HG02938 (cell line): ENCODE measurements around the gene HDAC2.
"Not testable (repeated sequence)": the region's sequence is repeated elsewhere in the genome, so short reads cannot be mapped to it uniquely, and the experiment has no call there.

ENCODE experiments used
- ATAC-seq: cut with Tn5 transposase; IDR thresholded peaks from one replicate; pipeline ENCODE4 v1.9.1; 2021; ENCODE audit warnings: mild to moderate bottlenecking, moderate library complexity; ENCODE audit not compliant: unreplicated experiment

The HDAC2 gene

GRCh38 chr6:113970805-113971676 is at the start of gene HDAC2:
TSS of gene HDAC2 (minus strand) at chr6:113971148. CDS start at chr6:113970908, 240 bp downstream.
- ATAC-seq: peak; percentile 79

DNA sequence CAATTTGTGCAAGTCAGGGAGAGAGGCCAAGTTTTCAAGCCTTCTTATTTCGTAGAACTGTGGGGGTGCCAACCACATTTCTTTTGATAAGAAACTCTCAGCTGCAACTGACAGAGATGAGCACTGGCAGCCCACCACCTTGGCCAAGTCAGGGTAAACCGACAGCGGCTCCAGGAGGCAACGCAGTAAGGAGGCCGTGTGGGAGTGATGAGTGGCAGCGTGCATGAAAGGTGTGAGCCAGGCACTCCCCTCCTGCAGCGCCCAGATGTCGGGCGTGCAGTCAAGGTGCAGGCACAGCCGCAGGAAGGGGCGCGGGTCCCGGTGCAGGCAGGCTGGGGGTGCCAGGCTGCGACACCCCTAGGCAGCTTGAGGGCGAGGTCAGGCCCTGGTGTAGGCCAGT is 49.2 kb upstream of the HDAC2 start:
- ATAC-seq: no peak

DNA sequence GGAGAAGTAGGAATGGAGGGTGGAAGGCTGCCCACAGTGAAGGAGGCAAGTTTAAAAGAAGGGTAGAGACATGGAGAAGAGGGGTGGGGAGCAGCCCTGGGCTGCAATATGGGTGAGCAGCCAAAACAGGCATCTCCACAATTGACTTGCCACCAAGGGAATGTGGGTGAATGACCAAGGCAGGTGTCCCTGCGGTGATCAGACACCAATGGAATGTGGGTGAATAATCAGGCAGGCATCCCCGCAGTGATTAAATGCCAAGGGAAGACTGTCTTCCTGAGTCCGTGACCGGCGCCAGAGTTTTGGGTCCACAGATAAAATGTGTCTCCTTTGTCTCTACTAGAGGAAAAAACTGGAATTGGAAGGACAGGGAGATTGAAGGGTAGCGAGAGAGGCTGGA is 46.2 kb upstream of the HDAC2 start:
- not testable (repeated sequence) for ATAC-seq

DNA sequence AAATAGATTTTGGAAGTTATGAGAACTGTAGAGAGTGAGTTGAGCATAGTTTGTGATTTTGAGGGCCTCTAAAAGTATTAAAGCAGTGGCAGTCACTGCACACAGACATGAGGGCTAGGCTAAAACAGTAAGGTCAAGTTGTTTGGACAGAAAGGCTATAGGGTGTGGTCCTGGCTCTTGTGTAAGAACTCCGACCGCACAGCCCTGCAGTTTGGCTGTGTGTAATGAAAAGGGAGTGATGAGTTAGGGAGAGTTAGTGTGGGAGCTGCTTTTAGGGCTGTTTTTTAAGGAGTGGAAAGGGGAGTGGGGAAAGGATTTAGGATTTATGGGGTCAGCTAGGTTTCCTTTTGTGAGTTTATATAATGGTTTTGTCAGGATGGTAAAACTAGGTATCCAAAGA is 43.2 kb upstream of the HDAC2 start:
- ATAC-seq: not testable (repeated sequence)

- ATAC-seq: not testable (repeated sequence)
Measured at GRCh38 chr6:114011486-114011885, 40.5 kb upstream of the HDAC2 start.

- ATAC-seq: no peak
Measured at GRCh38 chr6:114010540-114010939, 39.6 kb upstream of the HDAC2 start.

DNA sequence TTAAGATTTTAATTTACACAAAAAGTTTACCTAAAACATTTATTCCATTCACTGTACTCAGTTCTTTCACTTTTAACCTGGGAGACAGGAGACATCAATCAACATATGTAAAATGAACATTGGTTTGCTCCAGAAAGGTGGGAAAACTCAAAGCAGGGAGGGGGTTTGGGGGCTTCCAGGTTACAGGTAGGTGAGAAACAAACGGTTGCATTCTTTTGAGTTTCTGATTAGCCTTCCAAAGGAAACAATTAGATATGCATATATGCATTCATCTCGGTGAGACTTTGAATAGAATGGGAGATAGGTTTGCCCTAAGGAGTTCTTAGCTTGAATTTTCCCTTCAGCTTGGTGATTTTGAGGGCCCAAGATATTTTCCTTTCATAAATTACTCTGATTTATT is 38.2 kb upstream of the HDAC2 start:
- no peak for ATAC-seq

DNA sequence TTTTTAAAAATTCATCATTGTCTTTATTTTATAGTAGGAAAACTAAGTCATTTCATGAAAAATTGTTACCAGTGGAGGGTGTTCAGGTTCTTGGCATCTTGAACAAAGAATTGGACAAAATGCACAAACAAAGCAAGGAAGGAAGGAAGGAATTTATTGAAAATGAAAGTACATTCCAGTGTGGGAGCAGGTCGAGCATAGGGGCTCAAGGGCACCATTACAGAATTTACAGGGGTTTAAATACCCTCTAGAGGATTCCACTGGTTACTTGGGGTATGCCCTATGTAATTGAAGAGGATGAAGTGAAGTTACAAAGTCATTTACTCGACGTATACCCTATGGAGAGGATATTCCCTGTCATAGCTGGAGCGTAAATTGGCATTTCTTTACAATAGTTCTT is 37.4 kb upstream of the HDAC2 start:
- no peak for ATAC-seq

GRCh38 chr6:114007516-114007915 is 36.6 kb upstream of the HDAC2 start:
- no peak for ATAC-seq

DNA sequence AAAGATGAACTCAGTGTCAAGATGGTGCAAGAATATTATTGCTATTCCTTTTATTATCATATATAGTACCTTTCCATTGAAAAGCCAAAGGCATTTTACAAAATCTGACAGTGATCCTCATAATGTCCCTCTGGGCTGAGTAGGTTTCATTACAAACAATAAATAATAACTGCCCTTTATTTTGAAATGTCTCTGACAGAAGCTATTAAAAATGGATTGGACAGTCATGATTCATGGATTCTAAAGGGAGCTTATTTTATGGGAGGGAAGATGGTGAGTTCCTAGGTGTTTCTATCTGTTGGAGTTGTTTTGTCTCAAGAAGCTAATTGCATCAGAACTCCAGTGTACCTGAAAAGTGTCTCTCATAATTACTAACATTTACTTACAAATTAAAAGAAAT is 30.4 kb upstream of the HDAC2 start:
- ATAC-seq: no peak

DNA sequence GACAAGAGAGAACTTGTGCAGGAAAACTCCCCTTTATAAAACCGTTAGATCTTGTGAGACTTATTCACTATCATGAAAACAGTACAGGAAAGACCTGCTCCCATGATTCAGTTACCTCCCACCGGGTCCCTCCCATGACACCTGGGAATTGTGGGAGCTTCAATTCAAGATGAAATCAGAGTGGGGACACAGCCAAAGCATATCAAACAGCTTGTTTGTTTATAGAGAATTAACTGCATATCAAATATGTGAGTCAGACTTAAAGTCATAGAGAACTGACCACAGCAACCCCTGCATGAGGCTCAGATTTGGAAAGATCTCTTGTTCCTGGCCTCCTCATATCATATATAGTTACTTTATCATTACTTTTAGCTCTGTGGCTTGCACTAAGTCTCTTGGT is 29.1 kb upstream of the HDAC2 start:
- ATAC-seq: no peak

GRCh38 chr6:113999284-113999683 is 28.3 kb upstream of the HDAC2 start:
- ATAC-seq: no peak

- ATAC-seq: no peak
Measured at GRCh38 chr6:113998811-113999210, 27.9 kb upstream of the HDAC2 start.

DNA sequence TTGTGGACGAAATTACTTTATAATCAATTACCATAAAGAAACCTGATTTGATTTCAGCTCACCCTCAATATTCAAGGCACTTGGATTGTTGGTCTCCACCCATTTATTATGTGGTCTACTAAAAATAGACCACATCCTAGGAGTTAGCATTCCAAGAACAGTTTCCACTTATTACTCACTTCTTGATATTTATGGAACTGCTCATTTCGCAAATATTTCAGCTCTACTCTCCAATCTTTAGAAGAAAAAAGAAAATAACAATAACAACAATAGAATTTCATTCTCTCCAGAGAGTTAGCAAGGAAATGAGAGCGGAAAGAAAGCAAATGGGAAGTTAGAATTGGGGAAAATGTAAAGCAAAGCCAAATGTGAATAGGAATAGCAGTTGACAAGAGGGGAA is 26.2 kb upstream of the HDAC2 start:
- no peak for ATAC-seq

DNA sequence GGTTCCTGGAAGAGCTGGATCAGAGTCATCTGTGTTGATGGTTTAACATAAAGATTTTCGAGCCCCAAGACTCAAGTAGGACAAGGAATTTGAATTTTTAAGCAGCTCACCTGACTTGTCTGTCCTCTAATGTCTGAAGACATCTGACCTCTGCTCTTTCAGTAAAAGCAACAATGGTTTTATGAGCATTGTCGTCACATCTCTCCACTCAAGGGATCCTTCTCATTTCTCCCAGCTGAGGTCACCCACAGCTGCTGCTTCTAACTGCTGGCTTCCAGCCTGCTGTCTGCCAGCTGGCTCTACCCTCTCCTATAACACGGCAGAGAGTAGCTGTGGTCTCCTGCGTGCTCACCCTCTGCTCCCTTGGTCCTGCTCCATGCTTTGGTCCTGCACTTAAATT is 24.7 kb upstream of the HDAC2 start:
- ATAC-seq: no peak

DNA sequence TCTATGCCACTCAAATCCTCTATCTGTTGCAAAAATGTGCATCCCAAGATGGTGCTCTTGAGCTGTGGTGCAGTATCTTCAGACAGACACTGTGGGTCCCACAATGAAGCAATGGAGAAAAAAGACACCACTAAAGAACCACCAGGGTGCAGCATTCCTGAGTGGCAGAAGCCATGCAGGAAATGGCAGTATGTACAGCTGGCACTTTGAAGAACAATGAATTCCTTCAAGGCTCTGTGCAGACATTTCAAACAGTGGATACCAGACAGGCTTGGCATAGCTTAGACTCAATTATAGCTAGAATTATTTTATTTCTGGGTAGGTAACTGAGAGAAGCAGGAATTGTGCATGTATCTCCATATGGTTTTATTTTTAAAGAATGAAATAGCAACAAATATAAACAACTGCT is 24.0 kb upstream of the HDAC2 start:
- ATAC-seq: peak; percentile 91

DNA sequence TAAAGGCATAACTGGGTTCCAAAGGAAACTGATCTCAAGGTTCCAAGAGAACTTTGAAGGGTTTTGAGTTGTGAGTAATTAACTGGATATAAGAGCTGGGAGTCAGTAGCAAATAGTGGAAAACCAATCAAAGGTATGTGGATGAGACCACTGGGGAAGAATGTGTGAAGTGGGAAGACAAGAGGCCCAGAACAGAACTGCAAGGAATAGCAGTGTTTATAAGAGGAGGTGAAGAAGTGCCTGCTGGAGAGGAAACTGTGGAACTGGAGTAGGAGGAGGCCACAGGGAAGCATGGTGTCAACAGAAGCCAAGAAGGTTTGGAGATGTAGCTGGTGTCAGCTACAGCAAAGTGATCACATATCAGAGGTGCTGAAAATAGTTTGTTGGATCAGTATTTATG is 18.7 kb upstream of the HDAC2 start:
- ATAC-seq: no peak

DNA sequence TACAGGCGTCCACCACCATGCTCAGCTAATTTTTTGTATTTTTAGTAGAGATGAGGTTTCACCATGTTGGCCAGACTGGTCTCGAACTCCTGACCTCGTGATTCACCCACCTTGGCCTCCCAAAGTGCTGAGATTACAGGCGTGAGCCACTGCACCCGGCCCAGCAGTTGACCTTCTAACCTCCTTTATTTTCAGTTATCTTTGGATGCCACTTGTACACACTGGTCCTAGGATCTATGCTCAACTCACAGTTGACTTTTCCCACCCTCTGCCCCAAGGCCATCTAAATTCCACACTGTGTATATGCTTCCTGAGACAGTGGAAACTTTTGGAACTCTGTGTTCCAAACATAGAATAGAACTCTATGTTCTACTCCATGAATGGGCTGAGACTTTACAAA is 11.7 kb upstream of the HDAC2 start:
- ATAC-seq: not testable (repeated sequence)

- ATAC-seq: no peak
Measured at GRCh38 chr6:113982055-113982550, 11.2 kb upstream of the HDAC2 start.

- peak; percentile 82 for ATAC-seq
Measured at GRCh38 chr6:113980937-113981554, 10.1 kb upstream of the HDAC2 start.

DNA sequence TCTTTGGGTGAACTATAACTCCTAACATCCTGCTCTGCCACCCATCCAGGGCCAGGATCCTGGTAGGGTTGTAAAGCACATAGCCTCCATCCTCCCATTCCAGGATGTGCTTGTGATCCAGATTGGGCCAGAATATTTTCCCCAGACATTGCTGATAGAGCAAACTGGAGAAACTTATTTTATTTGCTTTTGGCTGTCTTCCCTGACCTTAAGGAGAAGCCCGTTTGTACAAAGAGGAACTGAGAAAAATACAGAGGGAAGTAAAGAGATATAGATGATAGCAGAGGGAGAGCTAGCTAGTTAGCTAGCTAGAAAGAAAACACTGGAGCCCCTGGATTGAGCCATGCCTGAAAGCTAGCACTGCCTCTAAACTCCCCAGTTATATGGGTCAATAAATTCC is 9.0 kb upstream of the HDAC2 start:
- ATAC-seq: peak; percentile 42

GRCh38 chr6:113978084-113978675 is 7.2 kb upstream of the HDAC2 start:
- no peak for ATAC-seq
